Activated T-cell treated with anti-CD3 and anti-CD28 coated beads, Interleukin-2, amount 50 U/mL, for 72 hours (primary cell): Measurements from ENCODE around the gene C2orf81. TPM values are rescaled to one million over a fixed set of nuclear protein-coding genes. Genes with fewer than 3 reads are reported as not detected.

Experiments
- ATAC-seq, 2 donors: fragments of 150-1000 bp; cut with Tn5 transposase; replicated peaks in 1 of 2; 2 replicates each; pipeline ENCODE4 v1.10.0; 2021; ENCODE audit warnings: moderate library complexity in 2 of 2, mild to moderate bottlenecking in 1 of 2
- DNase-seq, 2 donors: peaks; one replicate each; pipeline ENCODE4 v3.0.0; 2021 to 2022; ENCODE audit warnings: mixed read lengths in 1 of 2
- H3K27ac Mint-ChIP-seq: one replicate; pipeline ENCODE4 v1.8.0; 2022; ENCODE audit warnings: mild to moderate bottlenecking, moderate library complexity, mixed read lengths
- H3K27me3 Mint-ChIP-seq: one replicate; pipeline ENCODE4 v1.8.0; 2022; ENCODE audit warnings: low read depth, mixed read lengths
- H3K36me3 Mint-ChIP-seq, 2 donors: one replicate each; pipeline ENCODE4 v1.8.0; 2022; ENCODE audit warnings: mixed read lengths in 2 of 2, mild to moderate bottlenecking in 1 of 2; ENCODE audit not compliant: insufficient read depth in 2 of 2
- H3K4me1 Mint-ChIP-seq: one replicate; pipeline ENCODE4 v1.8.0; 2022; ENCODE audit warnings: low read depth, mixed read lengths
- H3K4me3 Mint-ChIP-seq, 2 donors: one replicate each; pipeline ENCODE4 v1.8.0; 2022; ENCODE audit warnings: mild to moderate bottlenecking in 2 of 2, mixed read lengths in 2 of 2, moderate library complexity in 2 of 2
- H3K9me3 Mint-ChIP-seq, 2 donors: one replicate each; pipeline ENCODE4 v1.8.0; 2022; ENCODE audit warnings: mixed read lengths in 2 of 2
- total RNA-seq, 2 donors: library from RNA; stranded (reverse); gene quantifications; one replicate each; pipeline ENCODE4 v1.2.3, GENCODE V29; 2022

C2orf81 gene
- total RNA-seq, 2 donors from 2014 or later, result 3.7 to 4.9 TPM

DNA sequence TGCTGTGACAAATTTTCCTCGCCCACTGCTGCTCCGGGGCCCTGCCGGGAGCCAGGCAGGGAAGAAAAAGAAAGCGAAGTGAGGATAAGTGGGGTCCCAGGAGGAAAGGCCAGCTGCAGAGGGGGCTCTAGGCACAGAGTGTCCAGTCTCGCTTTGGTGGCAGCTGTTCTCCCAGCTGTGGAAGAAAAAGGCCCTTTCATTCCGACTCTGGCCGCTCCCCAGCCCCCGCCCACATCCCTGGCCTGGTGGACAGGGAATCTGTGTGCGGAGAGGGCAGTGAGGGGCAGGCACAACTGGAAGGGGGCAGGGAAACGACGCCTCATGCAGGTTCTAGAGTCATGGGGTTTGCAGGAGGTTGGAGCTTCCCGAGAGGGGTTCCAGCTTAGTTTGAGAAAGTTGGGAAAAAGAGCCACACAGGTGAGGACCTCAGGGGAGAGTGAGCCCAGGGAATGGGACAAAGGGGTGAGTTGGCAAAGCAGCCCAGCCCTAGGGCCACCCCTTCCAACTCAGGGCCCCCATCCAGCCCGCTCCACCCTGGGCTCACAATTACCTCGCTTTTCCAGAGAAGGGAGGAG is 18.5 kb upstream of the C2orf81 start:
- no peaks in the 10 kb centered on the region for H3K9me3 Mint-ChIP-seq
- ATAC-seq (no peak), DNase-seq (no peak)
- H3K4me3 Mint-ChIP-seq, result peak overlapping the region; percentile 11 to 78
- peaks cover 43% of the 10 kb centered on the region for H3K27me3 Mint-ChIP-seq
- H3K4me1 Mint-ChIP-seq, result peaks cover 10% of the 10 kb centered on the region
- no peak overlapping the region for H3K27ac Mint-ChIP-seq
- no peaks in the 10 kb centered on the region for H3K36me3 Mint-ChIP-seq

DNA sequence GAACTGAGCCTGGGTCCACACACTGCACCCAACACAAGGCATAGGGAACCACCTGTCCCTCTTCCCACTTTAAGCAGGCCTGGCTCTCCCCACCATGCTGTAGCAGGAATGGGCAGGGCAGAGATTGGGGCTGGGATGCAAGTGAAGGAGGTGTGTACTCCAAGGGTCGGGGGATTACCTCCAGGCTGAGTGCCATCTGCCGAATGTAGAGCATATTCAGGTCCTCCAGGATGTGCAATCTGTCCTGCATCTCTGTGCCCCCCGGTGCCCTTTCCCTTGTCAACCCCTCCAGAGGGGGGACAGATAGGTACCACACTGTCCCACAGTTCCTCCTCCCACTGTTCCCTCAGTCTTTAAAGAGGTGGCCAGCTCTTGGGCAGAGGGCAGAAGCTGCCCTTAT is 18.0 kb upstream of the C2orf81 start:
- no peak overlapping the region for H3K27ac Mint-ChIP-seq
- H3K4me1 Mint-ChIP-seq, result peaks cover 10% of the 10 kb centered on the region
- H3K4me3 Mint-ChIP-seq, result peak overlapping the region in 1 of 2 donors; percentile 78
- peaks cover 38% of the 10 kb centered on the region for H3K27me3 Mint-ChIP-seq
- no peak for ATAC-seq
- no peaks in the 10 kb centered on the region for H3K36me3 Mint-ChIP-seq
- DNase-seq, result no peak
- no peaks in the 10 kb centered on the region for H3K9me3 Mint-ChIP-seq

DNA sequence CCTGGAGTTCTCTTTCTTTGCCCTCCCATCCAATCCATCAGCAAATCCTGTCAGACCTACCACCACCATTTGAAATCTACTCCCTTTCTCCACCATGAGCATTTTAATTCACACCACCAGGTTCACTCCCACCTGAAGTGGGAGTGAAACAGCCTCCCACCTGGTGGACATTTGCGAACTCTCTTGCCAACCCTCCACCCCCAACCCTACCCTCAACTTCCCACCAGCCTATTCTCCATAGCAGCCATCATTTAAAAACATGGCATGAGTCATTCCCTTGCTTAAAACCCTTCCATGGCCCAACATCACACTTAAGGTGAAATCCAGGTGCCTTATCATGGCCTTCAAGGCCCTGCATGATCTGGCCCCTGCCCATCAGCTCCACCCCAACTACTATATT is 16.8 kb upstream of the C2orf81 start:
- no peak for ATAC-seq
- Mint-ChIP-seq H3K9me3 (no peaks in the 10 kb centered on the region), H3K27ac (no peak overlapping the region), H3K4me3 (no peak overlapping the region), H3K36me3 (no peaks in the 10 kb centered on the region), H3K27me3 (peaks cover 37% of the 10 kb centered on the region), H3K4me1 (peaks cover 10% of the 10 kb centered on the region)
- no peak for DNase-seq

GRCh38 chr2:74436848-74437695 is 15.7 kb upstream of the C2orf81 start:
- no peak for ATAC-seq
- H3K9me3 Mint-ChIP-seq, result no peaks in the 10 kb centered on the region
- no peak overlapping the region for H3K4me3 Mint-ChIP-seq
- H3K4me1 Mint-ChIP-seq, result peaks cover 10% of the 10 kb centered on the region
- H3K36me3 Mint-ChIP-seq, result no peaks in the 10 kb centered on the region
- no peak for DNase-seq
- no peak overlapping the region for H3K27ac Mint-ChIP-seq
- H3K27me3 Mint-ChIP-seq, result peaks cover 31% of the 10 kb centered on the region

DNA sequence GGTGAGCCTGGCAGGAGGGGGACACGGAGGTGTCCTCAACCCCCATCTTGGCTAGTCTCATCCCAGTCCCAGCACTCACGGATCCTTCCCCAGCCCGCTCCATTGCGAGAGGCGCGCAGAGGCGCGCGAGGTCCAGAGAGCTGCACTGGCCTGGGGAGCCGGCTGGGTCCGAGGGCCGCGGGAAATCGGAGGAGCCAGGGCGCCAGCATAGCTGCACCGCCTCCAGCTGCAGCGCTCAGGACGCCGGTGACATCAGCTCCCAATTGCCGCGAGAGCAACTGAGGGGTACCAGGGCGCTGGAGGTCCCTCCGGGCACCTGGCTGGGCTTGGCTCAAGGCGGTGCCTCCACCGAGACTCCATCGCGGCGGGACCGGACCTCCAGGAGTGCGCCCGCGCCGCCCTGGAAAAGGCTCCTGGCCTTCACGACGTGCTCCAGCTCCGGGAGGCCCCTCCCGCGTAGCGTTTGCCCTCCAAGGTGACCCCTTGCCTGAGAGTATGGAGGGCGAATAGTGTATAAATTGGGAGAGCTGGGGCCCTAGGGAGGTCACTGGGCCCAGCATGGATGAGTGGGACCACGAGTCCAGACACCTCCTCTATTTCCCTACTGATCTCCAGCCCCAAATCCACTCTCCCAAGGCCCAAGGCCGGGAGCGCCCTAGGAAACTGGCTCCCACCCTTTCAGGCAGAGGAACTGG is 14.8 kb upstream of the C2orf81 start:
- Mint-ChIP-seq H3K27ac (no peak overlapping the region), H3K4me1 (peaks cover 10% of the 10 kb centered on the region), H3K4me3 (no peak overlapping the region), H3K27me3 (peaks cover 29% of the 10 kb centered on the region), H3K9me3 (no peaks in the 10 kb centered on the region), H3K36me3 (no peaks in the 10 kb centered on the region)
- ATAC-seq (no peak), DNase-seq (no peak)

DNA sequence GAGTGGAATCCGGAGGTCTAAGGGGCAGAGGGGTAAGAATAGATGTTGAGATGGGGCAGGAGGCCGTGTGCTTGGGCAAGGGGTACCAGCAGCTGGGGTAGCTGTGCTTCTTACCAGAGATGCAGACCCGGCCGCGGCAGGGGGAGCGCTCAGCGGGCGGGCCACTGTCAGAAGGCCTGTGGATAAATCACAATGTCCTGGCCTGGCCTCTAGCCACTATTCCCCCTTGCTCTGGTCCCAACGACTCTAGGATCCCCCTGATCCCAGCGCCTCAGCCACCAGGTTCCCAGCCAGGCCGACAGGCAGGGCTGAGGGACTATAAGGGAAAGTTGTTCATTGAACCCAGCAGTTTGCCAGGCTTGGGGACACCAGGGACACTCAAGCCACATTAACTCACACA is 9.1 kb upstream of the C2orf81 start:
- ATAC-seq (no peak), DNase-seq (no peak)
- Mint-ChIP-seq H3K4me1 (no peaks in the 10 kb centered on the region), H3K36me3 (peaks cover 0 to 2% of the 10 kb centered on the region in 2 donors), H3K9me3 (no peaks in the 10 kb centered on the region), H3K27ac (no peak overlapping the region), H3K4me3 (no peak overlapping the region), H3K27me3 (no peaks in the 10 kb centered on the region)

DNA sequence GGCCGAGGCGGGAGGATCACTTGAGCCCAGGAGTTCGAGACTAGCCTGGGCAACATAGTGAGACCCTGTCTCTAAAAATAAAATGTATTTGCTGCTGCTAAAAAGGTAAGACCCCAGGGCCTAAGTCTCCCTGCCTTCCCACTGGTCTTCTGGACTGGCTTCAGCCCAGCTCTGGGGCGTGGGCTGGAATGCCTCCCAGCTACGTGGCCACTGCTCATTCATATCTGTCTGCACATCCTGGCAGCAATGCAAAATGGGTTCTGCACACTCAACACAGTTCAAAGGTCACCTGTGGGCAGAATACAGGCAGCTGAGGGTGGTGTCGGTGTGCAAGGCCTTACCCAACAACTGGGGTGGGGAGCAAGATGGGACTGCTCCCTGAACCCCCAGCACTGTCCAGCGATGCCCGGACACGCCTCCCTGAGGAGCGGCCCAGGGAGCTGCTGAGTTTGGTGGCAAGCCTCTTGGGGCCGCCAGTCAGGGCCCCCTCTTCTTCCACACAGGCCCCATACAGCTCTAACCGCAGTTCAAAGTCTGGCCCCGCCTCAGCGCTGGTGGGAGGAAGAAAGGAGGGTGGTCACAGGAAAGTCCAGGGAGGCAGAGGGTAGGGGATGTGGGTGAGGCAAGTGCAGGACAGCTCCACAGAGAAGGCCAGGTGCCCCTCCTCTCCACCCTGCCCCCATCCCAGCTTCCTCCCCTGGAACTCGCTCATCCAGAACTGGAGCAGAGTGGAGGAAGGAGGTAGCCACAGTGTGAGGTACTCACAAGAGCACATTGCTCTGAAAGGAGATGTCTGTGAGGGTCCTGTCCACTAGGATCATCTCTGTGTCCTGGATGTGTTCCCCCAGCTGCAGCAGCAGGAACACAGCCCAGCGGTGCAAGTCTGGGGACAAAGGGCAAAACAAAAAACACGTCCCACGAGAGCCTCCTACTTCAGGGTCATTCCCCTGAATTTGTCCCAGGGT is 8.3 kb upstream of the C2orf81 start:
- ATAC-seq (no peak), DNase-seq (no peak)
- Mint-ChIP-seq H3K36me3 (peaks cover 0 to 4% of the 10 kb centered on the region in 2 donors), H3K9me3 (no peaks in the 10 kb centered on the region), H3K27me3 (no peaks in the 10 kb centered on the region), H3K4me3 (no peak overlapping the region), H3K4me1 (no peaks in the 10 kb centered on the region), H3K27ac (no peak overlapping the region)

DNA sequence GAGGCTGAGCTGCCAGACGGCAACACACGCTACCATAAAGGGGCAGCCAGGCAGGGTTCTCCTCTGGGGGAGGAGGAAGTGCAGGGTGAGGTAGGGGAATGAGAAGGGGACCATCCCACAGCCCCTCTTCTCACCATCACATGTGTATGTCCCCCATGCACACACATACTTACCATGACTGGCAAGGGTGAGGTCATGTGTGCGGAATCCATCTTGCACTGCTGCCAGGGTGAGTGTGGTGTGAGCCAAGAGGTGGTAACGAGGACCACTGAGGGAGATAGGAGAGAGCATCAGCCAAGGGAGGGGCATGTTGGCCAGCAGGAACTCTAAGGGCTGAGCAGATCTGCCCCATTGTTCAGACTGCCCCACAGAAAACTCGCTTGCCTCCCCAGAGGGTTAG is 7.3 kb upstream of the C2orf81 start:
- no peak overlapping the region for H3K4me3 Mint-ChIP-seq
- H3K27ac Mint-ChIP-seq, result no peak overlapping the region
- DNase-seq (no peak), ATAC-seq (no peak)
- H3K36me3 Mint-ChIP-seq, result peaks cover 0 to 4% of the 10 kb centered on the region in 2 donors
- no peaks in the 10 kb centered on the region for H3K9me3 Mint-ChIP-seq
- no peaks in the 10 kb centered on the region for H3K27me3 Mint-ChIP-seq
- peaks cover 1% of the 10 kb centered on the region for H3K4me1 Mint-ChIP-seq

- Mint-ChIP-seq H3K27ac (no peak overlapping the region), H3K36me3 (peaks cover 2 to 4% of the 10 kb centered on the region in 2 donors), H3K4me3 (no peak overlapping the region), H3K27me3 (no peaks in the 10 kb centered on the region), H3K9me3 (no peaks in the 10 kb centered on the region), H3K4me1 (peaks cover 13% of the 10 kb centered on the region)
- no peak for ATAC-seq
- DNase-seq, result no peak
These were observed 6.1 kb upstream of the C2orf81 start for GRCh38 chr2:74427551-74427950.

GRCh38 chr2:74426181-74426758 is 4.9 kb upstream of the C2orf81 start:
- no peaks in the 10 kb centered on the region for H3K9me3 Mint-ChIP-seq
- no peak for DNase-seq
- H3K4me3 Mint-ChIP-seq, result no peak overlapping the region
- no peak for ATAC-seq
- H3K4me1 Mint-ChIP-seq, result peaks cover 21% of the 10 kb centered on the region
- H3K27me3 Mint-ChIP-seq, result no peaks in the 10 kb centered on the region
- peaks cover 2 to 4% of the 10 kb centered on the region in 2 donors for H3K36me3 Mint-ChIP-seq
- no peak overlapping the region for H3K27ac Mint-ChIP-seq

DNA sequence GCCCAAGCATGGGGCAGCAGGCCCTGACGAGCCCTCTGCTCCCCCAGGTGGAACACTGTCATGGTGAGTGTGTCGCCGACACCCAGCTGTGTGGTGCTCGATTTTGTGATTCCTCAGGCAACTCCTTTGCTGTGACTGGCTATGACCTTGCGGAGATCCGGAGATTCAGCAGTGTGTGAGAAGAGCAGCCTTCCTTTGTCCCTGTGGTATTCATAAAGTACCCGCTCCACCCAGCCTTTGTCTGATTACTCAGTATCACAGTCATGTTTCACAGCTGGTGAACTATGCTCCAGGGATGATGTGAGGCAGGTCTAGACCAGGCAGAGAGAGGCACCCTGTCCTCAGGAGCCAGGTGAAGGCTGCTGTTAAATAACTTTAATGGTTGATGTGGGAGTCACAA is 4.1 kb upstream of the C2orf81 start:
- H3K4me3 Mint-ChIP-seq, result no peak overlapping the region
- H3K4me1 Mint-ChIP-seq, result peaks cover 28% of the 10 kb centered on the region
- no peaks in the 10 kb centered on the region for H3K9me3 Mint-ChIP-seq
- DNase-seq (no peak), ATAC-seq (no peak)
- no peaks in the 10 kb centered on the region for H3K27me3 Mint-ChIP-seq
- peaks cover 2 to 4% of the 10 kb centered on the region in 2 donors for H3K36me3 Mint-ChIP-seq
- no peak overlapping the region for H3K27ac Mint-ChIP-seq

GRCh38 chr2:74424995-74425406 is 3.6 kb upstream of the C2orf81 start:
- no peak overlapping the region for H3K4me3 Mint-ChIP-seq

More at GRCh38 chr2:74424995-74425406, 3.6 kb upstream of the C2orf81 start:
- peaks cover 2 to 4% of the 10 kb centered on the region in 2 donors for H3K36me3 Mint-ChIP-seq
- no peak overlapping the region for H3K27ac Mint-ChIP-seq
- peaks cover 33% of the 10 kb centered on the region for H3K4me1 Mint-ChIP-seq
- ATAC-seq, result no peak
- no peaks in the 10 kb centered on the region for H3K27me3 Mint-ChIP-seq
- H3K9me3 Mint-ChIP-seq, result no peaks in the 10 kb centered on the region
- DNase-seq, result no peak
